PFSK-1 (cell line): ENCODE measurements around the gene PALLD.

Source experiments
- FOXP2 ChIP-seq: optimal IDR thresholded peaks from 2 replicates; pipeline ENCODE3; 2011; ENCODE audit warnings: borderline replicate concordance, control low read depth, inconsistent platforms; ENCODE audit not compliant: insufficient read depth; ENCODE audit errors: extremely low read length, extremely low read depth
- POLR2AphosphoS5 ChIP-seq: IDR thresholded peaks from 2 replicates; pipeline ENCODE4 v1.6.1; 2012; ENCODE audit warnings: low read depth, mild to moderate bottlenecking, control low read depth, low read length, moderate library complexity
- SIN3A ChIP-seq: IDR thresholded peaks from 2 replicates; pipeline ENCODE4 v1.6.1; 2012; ENCODE audit warnings: mild to moderate bottlenecking, low read length, moderate library complexity, borderline replicate concordance; ENCODE audit not compliant: insufficient read depth

DNA sequence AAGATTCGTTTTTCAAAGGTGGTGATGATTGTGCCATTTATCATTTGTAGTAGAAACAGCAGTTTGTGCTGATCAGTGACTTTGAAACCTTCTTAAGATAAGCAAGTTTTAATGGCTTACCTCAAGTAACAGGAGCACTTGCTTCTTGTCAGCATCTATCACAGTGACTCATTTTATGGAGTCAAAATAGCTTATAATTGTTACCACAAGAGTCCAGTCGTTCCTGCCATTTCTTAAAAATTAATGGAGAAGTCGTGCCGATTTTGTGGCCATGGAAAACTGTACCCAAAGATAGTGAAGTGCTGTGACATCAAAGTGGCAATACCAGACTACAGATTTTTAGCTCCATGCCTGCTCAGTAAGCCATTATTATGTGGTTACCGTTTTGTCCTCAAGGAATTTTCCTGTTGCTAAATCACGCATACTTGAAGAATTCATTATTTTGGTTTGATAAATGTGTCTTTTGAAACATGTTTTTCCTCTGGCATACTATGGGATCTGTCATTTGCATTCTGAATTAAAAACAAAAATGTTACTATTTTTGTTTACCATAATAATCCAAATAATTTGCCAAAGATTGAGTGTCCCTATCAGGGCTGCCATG lies 383.3 kb downstream of the PALLD start:
- TF ChIP-seq SIN3A (no peak), POLR2AphosphoS5 (no peak), FOXP2 (no peak)
